Cardiac ventricle fibroblast (primary cell): ENCODE results near the gene RUVBL1. TPM values are rescaled to one million over a fixed set of nuclear protein-coding genes. Genes with fewer than 3 reads are reported as not detected.

Source experiments
- total RNA-seq: library from RNA; depleted of rRNA; stranded (reverse); fragments of >200 nt; gene quantifications from 2 replicates; pipeline ENCODE4 v1.2.3, GENCODE V29; 2015

The RUVBL1 gene
- 25.4 and 34.0 TPM in 2 replicates for total RNA-seq

GRCh38 chr3:128123538-128124368 is at the start of gene RUVBL1:
TSS of gene RUVBL1 (minus strand) at chr3:128123812. CDS start at chr3:128123724, 88 bp downstream.

GRCh38 chr3:128153156-128154041 is 29.8 kb upstream of the RUVBL1 start, which contains the start of gene EEFSEC:
TSS of gene EEFSEC (plus strand) at chr3:128153481. CDS start at chr3:128153508, 27 bp downstream.

GRCh38 chr3:128051837-128052594 is 71.6 kb downstream of the RUVBL1 start, which contains the start of gene SEC61A1:
TSS of gene SEC61A1 (plus strand) at chr3:128052437. CDS start at chr3:128052553, 116 bp downstream.

Other genes with a start within 250 kb of the RUVBL1 start
- not detected in 2 replicates for gene KBTBD12, start 208.6 kb downstream of the RUVBL1 start, total RNA-seq
- 329 and 346 TPM in 2 replicates for gene SEC61A1, start 71.4 kb downstream of the RUVBL1 start, total RNA-seq
- gene EEFSEC, start 29.7 kb upstream of the RUVBL1 start, total RNA-seq: 8.8 and 9.3 TPM in 2 replicates